CD4-positive, alpha-beta T cell treated with Interleukin-10 for 1 hour (primary cell): ENCODE measurements around the gene ARHGAP6.

Experiments used
- DNase-seq: peaks from one replicate; pipeline ENCODE4 v3.0.0-alpha.2; 2020

Gene ARHGAP6

GRCh38 chrX:11665168-11666111 lies at the start of gene ARHGAP6:
ARHGAP6 (minus strand) TSS chrX:11665920; CDS start chrX:11664828, 1,092 bp downstream.
- no peak for DNase-seq

GRCh38 chrX:11704725-11705495 lies 39.2 kb upstream of the ARHGAP6 start:
- no peak for DNase-seq

GRCh38 chrX:11703855-11704254 lies 38.1 kb upstream of the ARHGAP6 start:
- no peak for DNase-seq

GRCh38 chrX:11702965-11703631 lies 37.4 kb upstream of the ARHGAP6 start:
- DNase-seq, result no peak

GRCh38 chrX:11702420-11702819 lies 36.7 kb upstream of the ARHGAP6 start:
- DNase-seq, result no peak

- no peak for DNase-seq
Observed at GRCh38 chrX:11698702-11699101, 33.0 kb upstream of the ARHGAP6 start.

- DNase-seq, result no peak
Observed at GRCh38 chrX:11688201-11688600, 22.5 kb upstream of the ARHGAP6 start.

- DNase-seq, result no peak
Observed at GRCh38 chrX:11687157-11687556, 21.4 kb upstream of the ARHGAP6 start.

GRCh38 chrX:11683057-11683456 lies 17.3 kb upstream of the ARHGAP6 start:
- no peak for DNase-seq

- DNase-seq, result no peak
Observed at GRCh38 chrX:11678158-11678557, 12.4 kb upstream of the ARHGAP6 start.

- DNase-seq, result no peak
Observed at GRCh38 chrX:11672213-11672612, 6.5 kb upstream of the ARHGAP6 start.

GRCh38 chrX:11670316-11670715 lies 4.6 kb upstream of the ARHGAP6 start:
- no peak for DNase-seq

GRCh38 chrX:11666952-11667685 lies 1.4 kb upstream of the ARHGAP6 start:
- no peak for DNase-seq

- DNase-seq, result no peak
Observed at GRCh38 chrX:11666164-11666563, 444 bp upstream of the ARHGAP6 start.

- no peak for DNase-seq
Observed at GRCh38 chrX:11664211-11665167, 1.2 kb downstream of the ARHGAP6 start.

- DNase-seq, result no peak
Observed at GRCh38 chrX:11663875-11664210, 1.9 kb downstream of the ARHGAP6 start.

- no peak for DNase-seq
Observed at GRCh38 chrX:11655282-11656015, 10.3 kb downstream of the ARHGAP6 start.

- DNase-seq, result no peak
Observed at GRCh38 chrX:11648705-11649519, 16.8 kb downstream of the ARHGAP6 start.

- DNase-seq, result no peak
Observed at GRCh38 chrX:11647138-11647537, 18.6 kb downstream of the ARHGAP6 start.
